PC-9 (cell line): ENCODE results near the gene ZC2HC1B. TPM values are rescaled to one million over a fixed set of nuclear protein-coding genes. Genes with fewer than 3 reads are reported as not detected.

Experiments
- BruUV-seq: library from RNA; stranded (reverse); fragments of 400-500 nt; replicated peaks from 2 replicates; lab custom pipeline; 2021; lab: Mats Ljungman, UMichigan
- CTCF ChIA-PET: fragments of 300-600 bp; sonication (Branson Sonifier 250); formaldehyde crosslinking; loops from one replicate; lab custom pipeline; 2022; ENCODE audit warnings: antibody characterized with exemption; lab: Charles Lee
- POLR2A ChIA-PET: fragments of 300-600 bp; sonication (Branson Sonifier 250); formaldehyde crosslinking; loops from one replicate; lab custom pipeline; 2022; ENCODE audit warnings: antibody characterized with exemption; ENCODE audit not compliant: unreplicated experiment; lab: Charles Lee
- DNase-seq, 2 experiments: peaks; one replicate each; pipeline versions ENCODE4 v3.0.0 to v3.0.0-alpha.2; 2015 to 2022; ENCODE audit warnings: mixed read lengths in 1 of 2
- H2AFZ ChIP-seq: fragments of 200-600 bp; sonication (generic); 2 replicates; pipeline ENCODE4 v1.8.1; 2017; ENCODE audit warnings: antibody characterized with exemption
- H3F3A ChIP-seq: fragments of 200-600 bp; sonication (generic); 2 replicates; pipeline ENCODE4 v1.8.1; 2017; ENCODE audit warnings: antibody characterized with exemption, mild to moderate bottlenecking, low read depth; ENCODE audit not compliant: insufficient read depth
- H3K27ac ChIP-seq: fragments of 200-600 bp; sonication (generic); 2 replicates; pipeline ENCODE4 v1.6.1; 2016; ENCODE audit warnings: mixed run types
- H3K27me3 ChIP-seq: fragments of 200-600 bp; sonication (generic); 2 replicates; pipeline ENCODE4 v1.6.1; 2016; ENCODE audit warnings: low read depth, mixed run types; ENCODE audit not compliant: insufficient read depth
- H3K36me3 ChIP-seq: fragments of 200-600 bp; sonication (generic); 2 replicates; pipeline ENCODE4 v1.6.1; 2016; ENCODE audit warnings: low read depth, mixed run types
- H3K4me1 ChIP-seq: fragments of 200-600 bp; sonication (generic); replicated peaks from 2 replicates; pipeline ENCODE4 v1.6.1; 2016; ENCODE audit warnings: mixed run types; ENCODE audit not compliant: insufficient read depth
- H3K4me2 ChIP-seq: fragments of 200-600 bp; sonication (generic); 2 replicates; pipeline ENCODE4 v1.6.1; 2017; ENCODE audit warnings: mixed run types
- H3K4me3 ChIP-seq: fragments of 200-600 bp; sonication (generic); 2 replicates; pipeline ENCODE4 v1.6.1; 2016; ENCODE audit warnings: mixed run types
- H3K79me2 ChIP-seq: fragments of 200-600 bp; sonication (generic); 2 replicates; pipeline ENCODE4 v1.6.1; 2017; ENCODE audit warnings: low read depth, mixed run types
- H3K9me2 ChIP-seq: fragments of 200-600 bp; sonication (generic); 2 replicates; pipeline ENCODE4 v1.8.1; 2017; ENCODE audit warnings: mild to moderate bottlenecking; ENCODE audit not compliant: insufficient read depth
- H3K9me3 ChIP-seq: fragments of 200-600 bp; sonication (generic); 2 replicates; pipeline ENCODE4 v1.8.1; 2016; ENCODE audit warnings: low read depth; ENCODE audit not compliant: insufficient read depth
- H4K20me1 ChIP-seq: fragments of 200-600 bp; sonication (generic); 2 replicates; pipeline ENCODE4 v1.8.1; 2017; ENCODE audit not compliant: insufficient read depth
- EZH2 ChIP-seq: fragments of 200-600 bp; sonication (generic); IDR thresholded peaks from 2 replicates; pipeline ENCODE4 v1.8.0; 2017; ENCODE audit warnings: antibody characterized with exemption, low read depth
- intact Hi-C: fragments of 100-400 bp; cut with micrococcal nuclease; formaldehyde crosslinking; loops from one replicate; pipeline ENCODE4 v1.10.0; 2022; ENCODE audit not compliant: unreplicated experiment
- total RNA-seq: library from RNA; stranded (reverse); gene quantifications from 2 replicates; pipeline ENCODE4 v1.2.3, GENCODE V29; 2021
- TF ChIP-seq, protein P1 (sequence below): fragments of 200-600 bp; sonication (generic); conservative IDR thresholded peaks from 2 replicates; pipeline ENCODE4 v1.6.1; 2017; ENCODE audit warnings: mixed run types, antibody characterized with exemption, mild to moderate bottlenecking, moderate library complexity

Gene ZC2HC1B
- total RNA-seq, 1 experiment from 2014 or later: not detected

GRCh38 chr6:143967706-143968376 is 103.6 kb downstream of the ZC2HC1B start:
- no TSS peak for BruUV-seq
- H3K36me3 ChIP-seq: no peaks in the 10 kb centered on the region
- no peak overlapping the region for H2AFZ ChIP-seq
- H3F3A ChIP-seq: no peaks in the 10 kb centered on the region
- DNase-seq: no peak
- ChIA-PET POLR2A (no interaction called here), CTCF (no interaction called here)
- H3K4me2 ChIP-seq: no peak overlapping the region
- no peaks in the 10 kb centered on the region for H3K9me3 ChIP-seq
- no peaks in the 10 kb centered on the region for H4K20me1 ChIP-seq
- TF ChIP-seq EZH2: no peak
- TF ChIP-seq, protein P1, sequence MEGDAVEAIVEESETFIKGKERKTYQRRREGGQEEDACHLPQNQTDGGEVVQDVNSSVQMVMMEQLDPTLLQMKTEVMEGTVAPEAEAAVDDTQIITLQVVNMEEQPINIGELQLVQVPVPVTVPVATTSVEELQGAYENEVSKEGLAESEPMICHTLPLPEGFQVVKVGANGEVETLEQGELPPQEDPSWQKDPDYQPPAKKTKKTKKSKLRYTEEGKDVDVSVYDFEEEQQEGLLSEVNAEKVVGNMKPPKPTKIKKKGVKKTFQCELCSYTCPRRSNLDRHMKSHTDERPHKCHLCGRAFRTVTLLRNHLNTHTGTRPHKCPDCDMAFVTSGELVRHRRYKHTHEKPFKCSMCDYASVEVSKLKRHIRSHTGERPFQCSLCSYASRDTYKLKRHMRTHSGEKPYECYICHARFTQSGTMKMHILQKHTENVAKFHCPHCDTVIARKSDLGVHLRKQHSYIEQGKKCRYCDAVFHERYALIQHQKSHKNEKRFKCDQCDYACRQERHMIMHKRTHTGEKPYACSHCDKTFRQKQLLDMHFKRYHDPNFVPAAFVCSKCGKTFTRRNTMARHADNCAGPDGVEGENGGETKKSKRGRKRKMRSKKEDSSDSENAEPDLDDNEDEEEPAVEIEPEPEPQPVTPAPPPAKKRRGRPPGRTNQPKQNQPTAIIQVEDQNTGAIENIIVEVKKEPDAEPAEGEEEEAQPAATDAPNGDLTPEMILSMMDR: no peak
- H3K27me3 ChIP-seq: no peaks in the 10 kb centered on the region
- H3K4me1 ChIP-seq: peaks cover 8% of the 10 kb centered on the region
- no peak overlapping the region for H3K27ac ChIP-seq
- no peaks in the 10 kb centered on the region for H3K9me2 ChIP-seq
- no peaks in the 10 kb centered on the region for H3K79me2 ChIP-seq
- intact Hi-C loops: no loop called here
- no peak overlapping the region for H3K4me3 ChIP-seq

DNA sequence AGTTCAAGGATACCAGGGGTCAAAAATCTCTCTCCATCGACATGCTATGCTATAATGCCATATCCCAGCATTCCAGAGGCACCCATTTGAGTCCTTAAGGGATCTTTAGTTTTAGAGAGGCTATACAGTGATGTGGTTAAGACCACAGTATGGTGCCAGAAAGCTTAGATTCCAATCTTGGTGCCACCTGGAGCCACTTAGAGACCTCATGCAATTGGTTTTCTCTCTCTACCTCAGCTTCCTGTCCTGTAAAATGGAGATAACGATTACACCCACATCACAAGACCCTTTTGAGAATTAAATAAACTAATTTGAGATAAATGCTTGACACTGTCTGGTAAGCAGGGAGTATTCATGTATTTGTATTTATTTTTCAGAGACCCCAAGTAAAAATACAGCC is 104.8 kb downstream of the ZC2HC1B start:
- Histone ChIP-seq H3K27ac (no peak overlapping the region), H3K27me3 (no peaks in the 10 kb centered on the region), H3K79me2 (no peaks in the 10 kb centered on the region), H2AFZ (no peak overlapping the region), H3K9me3 (no peaks in the 10 kb centered on the region), H3K9me2 (no peaks in the 10 kb centered on the region), H4K20me1 (no peaks in the 10 kb centered on the region), H3K4me3 (no peak overlapping the region), H3K4me2 (no peak overlapping the region), H3K36me3 (no peaks in the 10 kb centered on the region), H3K4me1 (no peaks in the 10 kb centered on the region), H3F3A (no peaks in the 10 kb centered on the region)
- POLR2A ChIA-PET: no interaction called here
- CTCF ChIA-PET: no interaction called here
- BruUV-seq: no TSS peak
- intact Hi-C loops: no loop called here
- TF ChIP-seq, protein P1: no peak
- no peak for TF ChIP-seq EZH2
- no peak for DNase-seq

GRCh38 chr6:143970456-143971218 is 106.4 kb downstream of the ZC2HC1B start:
- BruUV-seq: no TSS peak

More at GRCh38 chr6:143970456-143971218, 106.4 kb downstream of the ZC2HC1B start:
- DNase-seq: no peak
- intact Hi-C loops: no loop called here
- no peaks in the 10 kb centered on the region for H4K20me1 ChIP-seq
- no peaks in the 10 kb centered on the region for H3F3A ChIP-seq
- H2AFZ ChIP-seq: no peak overlapping the region
- H3K36me3 ChIP-seq: no peaks in the 10 kb centered on the region
- POLR2A ChIA-PET: no interaction called here
- no peak overlapping the region for H3K4me2 ChIP-seq
- no peaks in the 10 kb centered on the region; the same call in 1 of the 2 replicates for H3K9me2 ChIP-seq
- no peak overlapping the region for H3K4me3 ChIP-seq
- no peaks in the 10 kb centered on the region for H3K4me1 ChIP-seq
- no peaks in the 10 kb centered on the region for H3K27me3 ChIP-seq
- no peaks in the 10 kb centered on the region for H3K79me2 ChIP-seq
- H3K27ac ChIP-seq: no peak overlapping the region
- CTCF ChIA-PET: no interaction called here
- TF ChIP-seq, protein P1: no peak
- TF ChIP-seq EZH2: no peak
- no peaks in the 10 kb centered on the region for H3K9me3 ChIP-seq
